ENCODE data around the gene FRMD3.

Gene FRMD3

GRCh38 chr9:83242066-83242465, 296.1 kb downstream of the FRMD3 start:
- no peak overlapping the region for H3K9ac ChIP-seq (ENCODE audit: low read depth, low read length, poor library complexity, severe bottlenecking)
- no peaks in the 10 kb centered on the region for H3K27me3 ChIP-seq (ENCODE audit: insufficient read depth, low read length, poor library complexity, severe bottlenecking)
- no peaks in the 10 kb centered on the region for H3K79me2 ChIP-seq (ENCODE audit: insufficient read depth, low read length)
- no peak overlapping the region for H3K4me3 ChIP-seq (ENCODE audit: low read length, poor library complexity, severe bottlenecking)
- no peak overlapping the region for H2AFZ ChIP-seq (ENCODE audit: low read length)
- no peaks in the 10 kb centered on the region for H3K36me3 ChIP-seq (ENCODE audit: insufficient read depth, low read length)
- TF ChIP-seq CTCF (conservative IDR thresholded peaks at IDR 0.05; ENCODE audit: low read length) (no peak), EZH2phosphoT487 (IDR thresholded peaks at IDR 0.05; ENCODE audit: borderline replicate concordance) (no peak)
- peaks cover 32% of the 10 kb centered on the region for H3K4me1 ChIP-seq (ENCODE audit: insufficient read depth, low read length, poor library complexity, severe bottlenecking)
- H3K9me2 ChIP-seq (replicated peaks; ENCODE audit: low read depth, low read length): no peaks in the 10 kb centered on the region
- no peaks in the 10 kb centered on the region for H4K20me1 ChIP-seq (ENCODE audit: insufficient read depth, low read length, poor library complexity, severe bottlenecking)
- no peak overlapping the region for H3K4me2 ChIP-seq (ENCODE audit: low read depth, low read length, poor library complexity, severe bottlenecking)
- H3K9me3 ChIP-seq (ENCODE audit: insufficient read depth, low read depth, low read length): no peaks in the 10 kb centered on the region
- H3F3A ChIP-seq (ENCODE audit: low read depth): no peaks in the 10 kb centered on the region

- Histone ChIP-seq H3K4me2 (ENCODE audit: low read depth, low read length, poor library complexity, severe bottlenecking) (peak overlapping the region; percentile 12), H4K20me1 (ENCODE audit: insufficient read depth, low read length, poor library complexity, severe bottlenecking) (no peaks in the 10 kb centered on the region), H3K27me3 (ENCODE audit: insufficient read depth, low read length, poor library complexity, severe bottlenecking) (no peaks in the 10 kb centered on the region), H3F3A (ENCODE audit: low read depth) (no peaks in the 10 kb centered on the region), H3K9me3 (ENCODE audit: insufficient read depth, low read depth, low read length) (no peaks in the 10 kb centered on the region), H3K9me2 (replicated peaks; ENCODE audit: low read depth, low read length) (no peaks in the 10 kb centered on the region), H3K79me2 (ENCODE audit: insufficient read depth, low read length) (no peaks in the 10 kb centered on the region), H3K36me3 (ENCODE audit: insufficient read depth, low read length) (no peaks in the 10 kb centered on the region), H2AFZ (ENCODE audit: low read length) (peak overlapping the region; percentile 34; the same call in 1 of the 2 replicates), H3K9ac (ENCODE audit: low read depth, low read length, poor library complexity, severe bottlenecking) (no peak overlapping the region), H3K4me3 (ENCODE audit: low read length, poor library complexity, severe bottlenecking) (no peak overlapping the region), H3K4me1 (ENCODE audit: insufficient read depth, low read length, poor library complexity, severe bottlenecking) (peaks cover 32% of the 10 kb centered on the region)
- TF ChIP-seq EZH2phosphoT487 (IDR thresholded peaks at IDR 0.05; ENCODE audit: borderline replicate concordance) (no peak), CTCF (conservative IDR thresholded peaks at IDR 0.05; ENCODE audit: low read length) (no peak)
These were observed 297.5 kb downstream of the FRMD3 start for GRCh38 chr9:83240671-83241070.

GRCh38 chr9:83239747-83240146, 298.5 kb downstream of the FRMD3 start:
- Histone ChIP-seq H4K20me1 (ENCODE audit: insufficient read depth, low read length, poor library complexity, severe bottlenecking) (no peaks in the 10 kb centered on the region), H3K4me2 (ENCODE audit: low read depth, low read length, poor library complexity, severe bottlenecking) (peak overlapping the region; percentile 66), H3K27me3 (ENCODE audit: insufficient read depth, low read length, poor library complexity, severe bottlenecking) (no peaks in the 10 kb centered on the region), H2AFZ (ENCODE audit: low read length) (no peak overlapping the region), H3K79me2 (ENCODE audit: insufficient read depth, low read length) (no peaks in the 10 kb centered on the region), H3K4me1 (ENCODE audit: insufficient read depth, low read length, poor library complexity, severe bottlenecking) (peaks cover 32% of the 10 kb centered on the region), H3F3A (ENCODE audit: low read depth) (no peaks in the 10 kb centered on the region), H3K9me2 (replicated peaks; ENCODE audit: low read depth, low read length) (no peaks in the 10 kb centered on the region), H3K9me3 (ENCODE audit: insufficient read depth, low read depth, low read length) (no peaks in the 10 kb centered on the region), H3K36me3 (ENCODE audit: insufficient read depth, low read length) (no peaks in the 10 kb centered on the region), H3K9ac (ENCODE audit: low read depth, low read length, poor library complexity, severe bottlenecking) (peak overlapping the region; percentile 20), H3K4me3 (ENCODE audit: low read length, poor library complexity, severe bottlenecking) (peak overlapping the region; percentile 36)
- TF ChIP-seq CTCF (conservative IDR thresholded peaks at IDR 0.05; ENCODE audit: low read length) (no peak), EZH2phosphoT487 (IDR thresholded peaks at IDR 0.05; ENCODE audit: borderline replicate concordance) (no peak)
